HG03060 (cell line): ENCODE measurements around the gene LRRC8E.

Experiments used
- ATAC-seq: cut with Tn5 transposase; IDR thresholded peaks from one replicate; pipeline ENCODE4 v1.9.1; 2021; ENCODE audit warnings: low read depth, moderate number of reproducible peaks; ENCODE audit not compliant: unreplicated experiment

Gene LRRC8E

GRCh38 chr19:7865262-7865911 lies 22.9 kb upstream of the LRRC8E start:
- no peak for ATAC-seq

- no peak for ATAC-seq
These were observed 21.8 kb upstream of the LRRC8E start for GRCh38 chr19:7866399-7867091.

- ATAC-seq = no peak
These were observed 21.0 kb upstream of the LRRC8E start for GRCh38 chr19:7867092-7867844.

GRCh38 chr19:7868326-7868670 lies 20.0 kb upstream of the LRRC8E start:
- no peak for ATAC-seq

GRCh38 chr19:7868671-7869452 lies 19.4 kb upstream of the LRRC8E start:
- ATAC-seq = peak; percentile 28

- peak; percentile 27 for ATAC-seq
These were observed 18.8 kb upstream of the LRRC8E start for GRCh38 chr19:7869453-7869909.

- no peak for ATAC-seq
These were observed 18.3 kb upstream of the LRRC8E start for GRCh38 chr19:7869910-7870511.

- ATAC-seq = no peak
These were observed 17.5 kb upstream of the LRRC8E start for GRCh38 chr19:7870571-7871436.

- ATAC-seq = no peak
These were observed 16.6 kb upstream of the LRRC8E start for GRCh38 chr19:7871437-7872305.

GRCh38 chr19:7872306-7873204 lies 15.8 kb upstream of the LRRC8E start:
- ATAC-seq = no peak

- ATAC-seq = no peak
These were observed 14.8 kb upstream of the LRRC8E start for GRCh38 chr19:7873304-7874075.

- ATAC-seq = no peak
These were observed 14.0 kb upstream of the LRRC8E start, which contains the start of gene PRR36 for GRCh38 chr19:7874076-7874896. Gene PRR36, minus strand, starts transcription at chr19:7874390. Its CDS starts 701 bp downstream, at chr19:7873689.

GRCh38 chr19:7874897-7875273 lies 13.4 kb upstream of the LRRC8E start:
- no peak for ATAC-seq

GRCh38 chr19:7877249-7877836 lies 11.0 kb upstream of the LRRC8E start:
- no peak for ATAC-seq

GRCh38 chr19:7879111-7879807 lies 9.1 kb upstream of the LRRC8E start:
- ATAC-seq = no peak
